GM12878 (cell line): Measurements from ENCODE around the gene USP31. TPM values are rescaled to one million over a fixed set of nuclear protein-coding genes. Genes with fewer than 3 reads are reported as not detected.

Experiments
- ATAC-seq: fragments of 200-7000 bp; cut with Tn5 transposase; 3 replicates; pipeline ENCODE4 v1.9.1; 2020; ENCODE audit warnings: mild to moderate bottlenecking, moderate library complexity
- BruUV-seq: library from RNA; stranded (reverse); fragments of 400-500 nt; replicated peaks from 2 replicates; lab custom pipeline; 2021; lab: Mats Ljungman, UMichigan
- CTCF ChIA-PET: fragments of 300-600 bp; sonication (Branson Sonifier 250); formaldehyde crosslinking; extraction: SDS; loops from one replicate; lab custom pipeline; 2021; ENCODE audit warnings: inconsistent platforms; lab: Yijun Ruan, JAX
- POLR2A ChIA-PET: fragments of 350-600 bp; formaldehyde crosslinking; extraction: SDS; loops from one replicate; lab custom pipeline; 2021; ENCODE audit warnings: inconsistent platforms; lab: Charles Lee
- RAD21 ChIA-PET: fragments of 300-600 bp; sonication (Branson Sonifier 250); formaldehyde crosslinking; loops from one replicate; lab custom pipeline; 2023; ENCODE audit warnings: antibody characterized with exemption; ENCODE audit not compliant: unreplicated experiment; lab: Charles Lee
- SMC1A ChIA-PET: fragments of 300-600 bp; sonication (Branson Sonifier 250); formaldehyde crosslinking; loops from one replicate; lab custom pipeline; 2023; ENCODE audit not compliant: unreplicated experiment, uncharacterized antibody; lab: Charles Lee
- DNase-seq: peaks from one replicate; pipeline ENCODE4 v3.0.0-alpha.2; 2011; ENCODE audit warnings: low read depth, low spot score
- FAIRE-seq: peaks from 3 replicates; lab custom pipeline; 2011; peaks lifted over from hg19 to GRCh38; lab: Jason Lieb, UNC
- H2AFZ ChIP-seq: 2 replicates; pipeline ENCODE4 v1.6.0; 2011; ENCODE audit warnings: low read depth, low read length, control low read depth; ENCODE audit not compliant: control insufficient read depth
- H3K27ac ChIP-seq: 2 replicates; pipeline ENCODE4 v1.5.1; 2011; ENCODE audit warnings: control low read depth; ENCODE audit not compliant: control insufficient read depth, insufficient read depth
- H3K27me3 ChIP-seq, 2 experiments: replicated peaks in 1 of 2; 2 replicates each; pipeline versions ENCODE4 v1.6.0 to v1.6.1; 2011; ENCODE audit warnings: low read length in 1 of 2; ENCODE audit not compliant: control insufficient read depth in 2 of 2, insufficient read depth in 2 of 2
- H3K36me3 ChIP-seq, 2 experiments: 2 replicates each; pipeline ENCODE4 v1.5.1; 2011; ENCODE audit warnings: low read length in 1 of 2; ENCODE audit not compliant: control insufficient read depth in 2 of 2, insufficient read depth in 2 of 2
- H3K4me1 ChIP-seq: 2 replicates; pipeline ENCODE4 v1.6.1; 2011; ENCODE audit warnings: mild to moderate bottlenecking, low read length, moderate library complexity, mixed read lengths; ENCODE audit not compliant: control insufficient read depth, insufficient read depth
- H3K4me2 ChIP-seq: 2 replicates; pipeline ENCODE4 v1.6.0; 2011; ENCODE audit warnings: control low read depth; ENCODE audit not compliant: control insufficient read depth, insufficient read depth
- H3K4me3 ChIP-seq: fragments of 200-600 bp; sonication (generic); 2 replicates; pipeline ENCODE4 v1.5.1; 2016
- H3K79me2 ChIP-seq: 2 replicates; pipeline ENCODE4 v1.6.0; 2011; ENCODE audit warnings: low read length; ENCODE audit not compliant: control insufficient read depth, insufficient read depth
- H3K9ac ChIP-seq: 2 replicates; pipeline ENCODE4 v1.8.0; 2011; ENCODE audit warnings: low read length, control low read depth, mixed read lengths; ENCODE audit not compliant: control insufficient read depth, insufficient read depth
- H3K9me3 ChIP-seq: replicated peaks from 3 replicates; pipeline ENCODE4 v1.5.1; 2011; ENCODE audit warnings: mild to moderate bottlenecking, low read length; ENCODE audit not compliant: control insufficient read depth, insufficient read depth
- H4K20me1 ChIP-seq: 2 replicates; pipeline ENCODE4 v1.6.0; 2011; ENCODE audit not compliant: control insufficient read depth, insufficient read depth
- CHD1 ChIP-seq: IDR thresholded peaks from 2 replicates; pipeline ENCODE4 v1.6.1; 2012; ENCODE audit warnings: low read depth, low read length, improper control_type of control experiment
- EZH2 ChIP-seq: IDR thresholded peaks from 2 replicates; pipeline ENCODE4 v1.6.1; 2012; ENCODE audit warnings: low read depth, mild to moderate bottlenecking, control low read depth, inconsistent platforms, low read length, borderline replicate concordance; ENCODE audit not compliant: control insufficient read depth
- HCFC1 ChIP-seq: fragments of 150-350 bp; IDR thresholded peaks from 2 replicates; pipeline ENCODE4 v1.6.1; 2014; ENCODE audit warnings: low read length
- HDAC2 ChIP-seq: fragments of 200-600 bp; sonication (generic); IDR thresholded peaks from 2 replicates; pipeline ENCODE4 v1.6.1; 2017
- HDGF ChIP-seq: fragments of 450-650 bp; IDR thresholded peaks from 2 replicates; pipeline ENCODE4 v1.6.1; 2016; ENCODE audit warnings: antibody characterized with exemption
- RAD21 ChIP-seq: IDR thresholded peaks from 2 replicates; pipeline ENCODE4 v1.6.1; 2011; ENCODE audit warnings: mild to moderate bottlenecking, low read depth, low read length, moderate library complexity; ENCODE audit not compliant: insufficient read depth
- SUPT20H ChIP-seq: IDR thresholded peaks from 2 replicates; pipeline ENCODE4 v1.6.1; 2011; ENCODE audit warnings: low read depth, mild to moderate bottlenecking, low read length, moderate library complexity, borderline replicate concordance; ENCODE audit not compliant: control insufficient read depth
- TAF1 ChIP-seq: IDR thresholded peaks from 2 replicates; pipeline ENCODE4 v1.6.1; 2011; ENCODE audit warnings: mild to moderate bottlenecking, low read depth, low read length, borderline replicate concordance
- ZNF217 ChIP-seq: fragments of 450-650 bp; IDR thresholded peaks from 2 replicates; pipeline ENCODE4 v1.6.1; 2017; ENCODE audit warnings: antibody characterized with exemption, mild to moderate bottlenecking
- WGBS: methylation state at CpG from one replicate; pipeline ENCODE4 v1.1.6; 2016; ENCODE audit warnings: low lambda C conversion rate; ENCODE audit not compliant: insufficient replicate concordance, insufficient coverage; ENCODE audit errors: missing lambda C conversion rate; 5-methylcytosine and 5-hydroxymethylcytosine counted together
- in situ Hi-C: fragments of 300-500 bp; cut with MboI; formaldehyde crosslinking; loops from 9 replicates; pipeline ENCODE4 v1.14.3; 2018; ENCODE audit warnings: mixed read lengths
- intact Hi-C: fragments of 100-400 bp; cut with micrococcal nuclease; formaldehyde crosslinking; loops from one replicate; pipeline ENCODE4 v1.14.2; 2022; ENCODE audit not compliant: unreplicated experiment
- polyA plus RNA-seq, 11 experiments: library from polyadenylated mRNA; depleted of rRNA in 4 of 11; unstranded in 6 of 11; stranded (reverse) in 5 of 11; fragments of >200 nt; fragmentation: Nextera tagmentation in 4 of 11; fragmentation: Illumina TruSeq in 1 of 11; extraction: Ambion mirVana in 4 of 11; extraction: Trizol in 1 of 11; gene quantifications; 1 replicate in 1 of 11; 2 replicates in 10 of 11; pipeline versions ENCODE4 v1.2.1 to v1.2.3, GENCODE V29; 2011 to 2016; ENCODE audit warnings: inconsistent platforms in 2 of 11, missing spikeins in 2 of 11, low read depth in 1 of 11
- total RNA-seq, 4 experiments: library from RNA; depleted of rRNA in 3 of 4; stranded (reverse); fragments of >200 nt in 3 of 4; fragmentation: Illumina TruSeq in 1 of 4; extraction: Trizol in 1 of 4; gene quantifications; 2 replicates each; pipeline versions ENCODE4 v1.2.1 to v1.2.3, GENCODE V29; 2013 to 2021
- TF ChIP-seq, protein P1 (sequence below): fragments of 450-650 bp; IDR thresholded peaks from 2 replicates; pipeline ENCODE4 v1.6.1; 2014; ENCODE audit warnings: mild to moderate bottlenecking
- TF ChIP-seq, protein P2 (sequence below): fragments of 450-650 bp; formaldehyde crosslinking; IDR thresholded peaks from 2 replicates; pipeline ENCODE4 v1.5.0; 2022; ENCODE audit warnings: mild to moderate bottlenecking, missing genetic modification characterization
- TF ChIP-seq, protein P3 (sequence below): IDR thresholded peaks from 2 replicates; pipeline ENCODE4 v1.6.1; 2012; ENCODE audit warnings: improper control_type of control experiment, low read depth, low read length; ENCODE audit not compliant: insufficient replicate concordance

Gene USP31
- total and polyA plus RNA-seq, 10 of the 15 experiments (the other 5 are each of a cell fraction or from before 2014, with no cell fraction given) = 0.87 to 6.5 (median 3.2) TPM

DNA sequence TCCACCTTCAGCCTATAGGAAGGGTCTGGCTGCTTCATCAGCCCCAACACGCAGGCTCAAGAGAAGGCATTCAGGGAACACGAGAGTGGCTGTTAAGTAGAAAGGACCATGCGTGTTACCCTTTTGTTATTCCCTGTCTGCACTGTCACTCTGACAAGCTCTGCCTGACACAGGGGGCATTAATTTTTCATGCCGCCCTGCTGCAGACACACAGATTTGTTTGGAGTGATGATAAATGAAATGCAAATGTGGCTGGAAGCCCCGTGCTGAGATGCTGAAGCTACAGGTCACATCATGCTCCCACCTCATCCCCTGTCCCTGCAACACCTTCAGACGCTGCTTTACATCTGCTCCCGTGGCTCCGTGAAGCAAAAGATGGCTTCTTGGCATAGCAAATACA is 97.7 kb downstream of the USP31 start:
- intact Hi-C loops = no loop called here
- CTCF ChIA-PET = no interaction called here
- H3K4me3 ChIP-seq = no peak overlapping the region

More for the DNA sequence above, 97.7 kb downstream of the USP31 start:
- no peaks in the 10 kb centered on the region for H3K79me2 ChIP-seq
- no peak for DNase-seq
- no TSS peak for BruUV-seq
- H3K4me2 ChIP-seq = no peak overlapping the region
- ChIA-PET RAD21 (no interaction called here), SMC1A (no interaction called here), POLR2A (no interaction called here)
- 24% methylated on average over 8 of the region's 8 CpGs for WGBS
- H4K20me1 ChIP-seq = no peaks in the 10 kb centered on the region
- H3K27ac ChIP-seq = no peak overlapping the region
- H3K36me3 ChIP-seq = no peaks in the 10 kb centered on the region
- ATAC-seq = no peak
- in situ Hi-C loops = no loop called here
- H2AFZ ChIP-seq = no peak overlapping the region
- H3K9me3 ChIP-seq = no peaks in the 10 kb centered on the region; the same call in 2 of the 3 replicates
- peaks cover 0 to 2% of the 10 kb centered on the region in 2 experiments; a peak in 2 of 4 replicates for H3K27me3 ChIP-seq
- no peaks in the 10 kb centered on the region for H3K4me1 ChIP-seq
- no peak for FAIRE-seq
- H3K9ac ChIP-seq = no peak overlapping the region
- no peak for TF ChIP-seq SUPT20H
- TF ChIP-seq ZNF217 = no peak
- no peak for TF ChIP-seq RAD21
- TF ChIP-seq CHD1 = no peak
- TF ChIP-seq HCFC1 = no peak
- TF ChIP-seq, protein P1, sequence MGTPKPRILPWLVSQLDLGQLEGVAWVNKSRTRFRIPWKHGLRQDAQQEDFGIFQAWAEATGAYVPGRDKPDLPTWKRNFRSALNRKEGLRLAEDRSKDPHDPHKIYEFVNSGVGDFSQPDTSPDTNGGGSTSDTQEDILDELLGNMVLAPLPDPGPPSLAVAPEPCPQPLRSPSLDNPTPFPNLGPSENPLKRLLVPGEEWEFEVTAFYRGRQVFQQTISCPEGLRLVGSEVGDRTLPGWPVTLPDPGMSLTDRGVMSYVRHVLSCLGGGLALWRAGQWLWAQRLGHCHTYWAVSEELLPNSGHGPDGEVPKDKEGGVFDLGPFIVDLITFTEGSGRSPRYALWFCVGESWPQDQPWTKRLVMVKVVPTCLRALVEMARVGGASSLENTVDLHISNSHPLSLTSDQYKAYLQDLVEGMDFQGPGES = no peak
- no peak for TF ChIP-seq TAF1
- no peak for TF ChIP-seq HDAC2
- no peak for TF ChIP-seq HDGF
- TF ChIP-seq, protein P2, sequence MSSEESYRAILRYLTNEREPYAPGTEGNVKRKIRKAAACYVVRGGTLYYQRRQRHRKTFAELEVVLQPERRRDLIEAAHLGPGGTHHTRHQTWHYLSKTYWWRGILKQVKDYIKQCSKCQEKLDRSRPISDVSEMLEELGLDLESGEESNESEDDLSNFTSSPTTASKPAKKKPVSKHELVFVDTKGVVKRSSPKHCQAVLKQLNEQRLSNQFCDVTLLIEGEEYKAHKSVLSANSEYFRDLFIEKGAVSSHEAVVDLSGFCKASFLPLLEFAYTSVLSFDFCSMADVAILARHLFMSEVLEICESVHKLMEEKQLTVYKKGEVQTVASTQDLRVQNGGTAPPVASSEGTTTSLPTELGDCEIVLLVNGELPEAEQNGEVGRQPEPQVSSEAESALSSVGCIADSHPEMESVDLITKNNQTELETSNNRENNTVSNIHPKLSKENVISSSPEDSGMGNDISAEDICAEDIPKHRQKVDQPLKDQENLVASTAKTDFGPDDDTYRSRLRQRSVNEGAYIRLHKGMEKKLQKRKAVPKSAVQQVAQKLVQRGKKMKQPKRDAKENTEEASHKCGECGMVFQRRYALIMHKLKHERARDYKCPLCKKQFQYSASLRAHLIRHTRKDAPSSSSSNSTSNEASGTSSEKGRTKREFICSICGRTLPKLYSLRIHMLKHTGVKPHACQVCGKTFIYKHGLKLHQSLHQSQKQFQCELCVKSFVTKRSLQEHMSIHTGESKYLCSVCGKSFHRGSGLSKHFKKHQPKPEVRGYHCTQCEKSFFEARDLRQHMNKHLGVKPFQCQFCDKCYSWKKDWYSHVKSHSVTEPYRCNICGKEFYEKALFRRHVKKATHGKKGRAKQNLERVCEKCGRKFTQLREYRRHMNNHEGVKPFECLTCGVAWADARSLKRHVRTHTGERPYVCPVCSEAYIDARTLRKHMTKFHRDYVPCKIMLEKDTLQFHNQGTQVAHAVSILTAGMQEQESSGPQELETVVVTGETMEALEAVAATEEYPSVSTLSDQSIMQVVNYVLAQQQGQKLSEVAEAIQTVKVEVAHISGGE (CRISPR knock-in tag) = no peak
- no peak for TF ChIP-seq EZH2
- TF ChIP-seq, protein P3, sequence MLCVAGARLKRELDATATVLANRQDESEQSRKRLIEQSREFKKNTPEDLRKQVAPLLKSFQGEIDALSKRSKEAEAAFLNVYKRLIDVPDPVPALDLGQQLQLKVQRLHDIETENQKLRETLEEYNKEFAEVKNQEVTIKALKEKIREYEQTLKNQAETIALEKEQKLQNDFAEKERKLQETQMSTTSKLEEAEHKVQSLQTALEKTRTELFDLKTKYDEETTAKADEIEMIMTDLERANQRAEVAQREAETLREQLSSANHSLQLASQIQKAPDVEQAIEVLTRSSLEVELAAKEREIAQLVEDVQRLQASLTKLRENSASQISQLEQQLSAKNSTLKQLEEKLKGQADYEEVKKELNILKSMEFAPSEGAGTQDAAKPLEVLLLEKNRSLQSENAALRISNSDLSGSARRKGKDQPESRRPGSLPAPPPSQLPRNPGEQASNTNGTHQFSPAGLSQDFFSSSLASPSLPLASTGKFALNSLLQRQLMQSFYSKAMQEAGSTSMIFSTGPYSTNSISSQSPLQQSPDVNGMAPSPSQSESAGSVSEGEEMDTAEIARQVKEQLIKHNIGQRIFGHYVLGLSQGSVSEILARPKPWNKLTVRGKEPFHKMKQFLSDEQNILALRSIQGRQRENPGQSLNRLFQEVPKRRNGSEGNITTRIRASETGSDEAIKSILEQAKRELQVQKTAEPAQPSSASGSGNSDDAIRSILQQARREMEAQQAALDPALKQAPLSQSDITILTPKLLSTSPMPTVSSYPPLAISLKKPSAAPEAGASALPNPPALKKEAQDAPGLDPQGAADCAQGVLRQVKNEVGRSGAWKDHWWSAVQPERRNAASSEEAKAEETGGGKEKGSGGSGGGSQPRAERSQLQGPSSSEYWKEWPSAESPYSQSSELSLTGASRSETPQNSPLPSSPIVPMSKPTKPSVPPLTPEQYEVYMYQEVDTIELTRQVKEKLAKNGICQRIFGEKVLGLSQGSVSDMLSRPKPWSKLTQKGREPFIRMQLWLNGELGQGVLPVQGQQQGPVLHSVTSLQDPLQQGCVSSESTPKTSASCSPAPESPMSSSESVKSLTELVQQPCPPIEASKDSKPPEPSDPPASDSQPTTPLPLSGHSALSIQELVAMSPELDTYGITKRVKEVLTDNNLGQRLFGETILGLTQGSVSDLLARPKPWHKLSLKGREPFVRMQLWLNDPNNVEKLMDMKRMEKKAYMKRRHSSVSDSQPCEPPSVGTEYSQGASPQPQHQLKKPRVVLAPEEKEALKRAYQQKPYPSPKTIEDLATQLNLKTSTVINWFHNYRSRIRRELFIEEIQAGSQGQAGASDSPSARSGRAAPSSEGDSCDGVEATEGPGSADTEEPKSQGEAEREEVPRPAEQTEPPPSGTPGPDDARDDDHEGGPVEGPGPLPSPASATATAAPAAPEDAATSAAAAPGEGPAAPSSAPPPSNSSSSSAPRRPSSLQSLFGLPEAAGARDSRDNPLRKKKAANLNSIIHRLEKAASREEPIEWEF = no peak
